ENCODE measurements around the gene C1orf21.

Gene C1orf21

GRCh38 chr1:184673305-184673704, 286.5 kb downstream of the C1orf21 start:
- H3K4me3 ChIP-seq (ENCODE audit: low read depth, low read length) = no peak overlapping the region
- H3K36me3 ChIP-seq (replicated peaks) = no peaks in the 10 kb centered on the region
- no peak overlapping the region for H3K27ac ChIP-seq
- no peaks in the 10 kb centered on the region for H3K27me3 ChIP-seq (replicated peaks)
- DNase-seq = no peak
- in situ Hi-C loops (cut with HindIII; ENCODE audit: low pct_ligation_motif_present, low sequenced_read_pairs) = loop anchor here (25.0 kb wide), 1 partner anchor 586 kb away; no protein-coding TSS in a partner anchor
- no peak for TF ChIP-seq CTCF (IDR thresholded peaks at IDR 0.05; ENCODE audit: low read depth, low read length, missing control alignments)

- H3K27ac ChIP-seq = no peak overlapping the region
- DNase-seq = no peak
- no peaks in the 10 kb centered on the region for H3K36me3 ChIP-seq (replicated peaks)
- no peaks in the 10 kb centered on the region for H3K27me3 ChIP-seq (replicated peaks)
- no peak for TF ChIP-seq CTCF (IDR thresholded peaks at IDR 0.05; ENCODE audit: low read depth, low read length, missing control alignments)
- H3K4me3 ChIP-seq (ENCODE audit: low read depth, low read length) = no peak overlapping the region
- in situ Hi-C loops (cut with HindIII; ENCODE audit: low pct_ligation_motif_present, low sequenced_read_pairs) = no loop called here
Observed at GRCh38 chr1:184677344-184677743, 290.5 kb downstream of the C1orf21 start.

All from brain microvascular endothelial cell (primary cell).